Measurements from ENCODE around the gene KRTAP12-3. TPM values are rescaled to one million over a fixed set of nuclear protein-coding genes. Genes with fewer than 3 reads are reported as not detected.
"Not testable (repeated sequence)": the region's sequence is repeated elsewhere in the genome, so short reads cannot be mapped to it uniquely, and the experiment has no call there.

Gene KRTAP12-3
- total RNA-seq, 3 donors from 2014 or later (not counting 1 experiment from before 2014, with no cell fraction given) = 1.0 to 1.1 TPM; not detected in 1

- H3K27me3 Mint-ChIP-seq (ENCODE audit: low read depth in 2 of 2) = peaks cover 18 to 22% of the 10 kb centered on the region in 2 donors
- no peak overlapping the region for H3K27ac Mint-ChIP-seq
- Histone ChIP-seq H3K4me1 (ENCODE audit: control insufficient read depth, insufficient read depth, low read length) (no peaks in the 10 kb centered on the region), H3K9me3 (ENCODE audit: control insufficient read depth, insufficient read depth, low read length) (peaks cover 11% of the 10 kb centered on the region), H3K4me3 (ENCODE audit: low read length) (no peak overlapping the region), H3K27me3 (ENCODE audit: control insufficient read depth, insufficient read depth, low read length) (no peaks in the 10 kb centered on the region), H3K27ac (ENCODE audit: low read length) (no peak overlapping the region), H3K36me3 (ENCODE audit: control insufficient read depth, insufficient read depth, low read length) (no peaks in the 10 kb centered on the region)
- TF ChIP-seq CTCF (IDR thresholded peaks at IDR 0.05) = no peak
- 89% methylated on average over 12 of the region's 12 CpGs for WGBS (ENCODE audit: insufficient coverage)
- H3K4me3 Mint-ChIP-seq = no peak overlapping the region
- ATAC-seq = no peak
- H3K9me3 Mint-ChIP-seq = peaks cover 0 to 8% of the 10 kb centered on the region in 2 donors
- intact Hi-C loops (cut with micrococcal nuclease) = no loop called here
- peaks cover 0 to 5% of the 10 kb centered on the region in 2 donors for H3K4me1 Mint-ChIP-seq
- no peak for DNase-seq
- peaks cover 3% of the 10 kb centered on the region for H3K36me3 Mint-ChIP-seq
These were observed 18.4 kb upstream of the KRTAP12-3 start for GRCh38 chr21:44639331-44639655.

- no peak overlapping the region for H3K4me3 Mint-ChIP-seq
- Histone ChIP-seq H3K4me1 (ENCODE audit: control insufficient read depth, insufficient read depth, low read length) (no peaks in the 10 kb centered on the region), H3K9me3 (ENCODE audit: control insufficient read depth, insufficient read depth, low read length) (peaks cover 17% of the 10 kb centered on the region), H3K27me3 (ENCODE audit: control insufficient read depth, insufficient read depth, low read length) (peaks cover 2% of the 10 kb centered on the region), H3K4me3 (ENCODE audit: low read length) (no peak overlapping the region), H3K36me3 (ENCODE audit: control insufficient read depth, insufficient read depth, low read length) (no peaks in the 10 kb centered on the region), H3K27ac (ENCODE audit: low read length) (no peak overlapping the region)
- 92% methylated on average over 5 of the region's 5 CpGs for WGBS (ENCODE audit: insufficient coverage)
- ATAC-seq (no peak), DNase-seq (no peak)
- peaks cover 0 to 5% of the 10 kb centered on the region in 2 donors for H3K4me1 Mint-ChIP-seq
- H3K36me3 Mint-ChIP-seq = peaks cover 11% of the 10 kb centered on the region
- H3K27ac Mint-ChIP-seq = no peak overlapping the region
- intact Hi-C loops (cut with micrococcal nuclease) = no loop called here
- H3K27me3 Mint-ChIP-seq (ENCODE audit: low read depth in 2 of 2) = peaks cover 19 to 24% of the 10 kb centered on the region in 2 donors
- H3K9me3 Mint-ChIP-seq = peaks cover 4 to 16% of the 10 kb centered on the region in 2 donors
- TF ChIP-seq CTCF (IDR thresholded peaks at IDR 0.05) = no peak
These were observed 17.0 kb upstream of the KRTAP12-3 start for GRCh38 chr21:44640761-44641160.

- no peak for TF ChIP-seq CTCF (IDR thresholded peaks at IDR 0.05)
- peaks cover 0 to 9% of the 10 kb centered on the region in 2 donors for H3K4me1 Mint-ChIP-seq
- DNase-seq (no peak), ATAC-seq (no peak)
- WGBS (ENCODE audit: insufficient coverage) = 75% methylated on average over 13 of the region's 14 CpGs
- no peak overlapping the region for H3K4me3 ChIP-seq (ENCODE audit: low read length)
- no peaks in the 10 kb centered on the region for H3K36me3 ChIP-seq (ENCODE audit: control insufficient read depth, insufficient read depth, low read length)
- H3K27ac ChIP-seq (ENCODE audit: low read length) = no peak overlapping the region
- intact Hi-C loops (cut with micrococcal nuclease) = no loop called here
- H3K27ac Mint-ChIP-seq = no peak overlapping the region
- H3K27me3 ChIP-seq (ENCODE audit: control insufficient read depth, insufficient read depth, low read length) = peaks cover 2% of the 10 kb centered on the region
- H3K4me3 Mint-ChIP-seq = no peak overlapping the region
- peaks cover 14 to 23% of the 10 kb centered on the region in 2 donors for H3K27me3 Mint-ChIP-seq (ENCODE audit: low read depth in 2 of 2)
- H3K9me3 ChIP-seq (ENCODE audit: control insufficient read depth, insufficient read depth, low read length) = peaks cover 17% of the 10 kb centered on the region
- H3K4me1 ChIP-seq (ENCODE audit: control insufficient read depth, insufficient read depth, low read length) = peaks cover 3% of the 10 kb centered on the region
- peaks cover 4 to 16% of the 10 kb centered on the region in 2 donors for H3K9me3 Mint-ChIP-seq
- peaks cover 11% of the 10 kb centered on the region for H3K36me3 Mint-ChIP-seq
These were observed 13.9 kb upstream of the KRTAP12-3 start for GRCh38 chr21:44643741-44644310.

GRCh38 chr21:44644878-44645277 is 12.9 kb upstream of the KRTAP12-3 start:
- TF ChIP-seq CTCF (IDR thresholded peaks at IDR 0.05) = no peak
- intact Hi-C loops (cut with micrococcal nuclease) = no loop called here
- H3K9me3 ChIP-seq (ENCODE audit: control insufficient read depth, insufficient read depth, low read length) = peaks cover 17% of the 10 kb centered on the region
- peaks cover 12 to 20% of the 10 kb centered on the region in 2 donors for H3K27me3 Mint-ChIP-seq (ENCODE audit: low read depth in 2 of 2)
- H3K9me3 Mint-ChIP-seq = peaks cover 4 to 16% of the 10 kb centered on the region in 2 donors
- H3K4me1 ChIP-seq (ENCODE audit: control insufficient read depth, insufficient read depth, low read length) = peaks cover 6% of the 10 kb centered on the region
- no peak for ATAC-seq
- H3K36me3 Mint-ChIP-seq = peaks cover 11% of the 10 kb centered on the region
- no peak overlapping the region for H3K4me3 Mint-ChIP-seq
- peaks cover 2% of the 10 kb centered on the region for H3K27me3 ChIP-seq (ENCODE audit: control insufficient read depth, insufficient read depth, low read length)
- H3K4me1 Mint-ChIP-seq = peaks cover 0 to 9% of the 10 kb centered on the region in 2 donors
- no peak overlapping the region for H3K27ac ChIP-seq (ENCODE audit: low read length)
- no peaks in the 10 kb centered on the region for H3K36me3 ChIP-seq (ENCODE audit: control insufficient read depth, insufficient read depth, low read length)
- DNase-seq = no peak
- WGBS (ENCODE audit: insufficient coverage) = no CpG with 5 or more reads among the region's 2 CpGs
- H3K4me3 ChIP-seq (ENCODE audit: low read length) = no peak overlapping the region
- H3K27ac Mint-ChIP-seq = no peak overlapping the region

GRCh38 chr21:44646366-44647221 is 11.1 kb upstream of the KRTAP12-3 start, which contains the start of gene KRTAP10-11:
TSS of gene KRTAP10-11 (plus strand) at chr21:44646414. CDS start at chr21:44646459, 45 bp downstream.
- H3K4me3 Mint-ChIP-seq; H3K27me3 Mint-ChIP-seq (ENCODE audit: low read depth in 2 of 2); ATAC-seq; H3K36me3 ChIP-seq (ENCODE audit: control insufficient read depth, insufficient read depth, low read length); H3K4me1 ChIP-seq (ENCODE audit: control insufficient read depth, insufficient read depth, low read length); H3K27ac Mint-ChIP-seq; H3K27me3 ChIP-seq (ENCODE audit: control insufficient read depth, insufficient read depth, low read length); H3K9me3 Mint-ChIP-seq; H3K27ac ChIP-seq (ENCODE audit: low read length); intact Hi-C loops (cut with micrococcal nuclease); H3K4me3 ChIP-seq (ENCODE audit: low read length); DNase-seq: not testable (repeated sequence)
- peaks cover 13% of the 10 kb centered on the region for H3K9me3 ChIP-seq (ENCODE audit: control insufficient read depth, insufficient read depth, low read length)
- Mint-ChIP-seq H3K4me1 (peaks cover 0 to 12% of the 10 kb centered on the region in 2 donors), H3K36me3 (peaks cover 11% of the 10 kb centered on the region)
- WGBS (ENCODE audit: insufficient coverage) = 80% methylated on average over 21 of the region's 21 CpGs
